ENCODE measurements around the gene CLMN. TPM values are rescaled to one million over a fixed set of nuclear protein-coding genes. Genes with fewer than 3 reads are reported as not detected.

CLMN gene
- total and polyA plus RNA-seq, 2 of the 8 experiments (the other 6 are each of a cell fraction or from before 2014, with no cell fraction given), result 1.6 to 8.2 TPM

DNA sequence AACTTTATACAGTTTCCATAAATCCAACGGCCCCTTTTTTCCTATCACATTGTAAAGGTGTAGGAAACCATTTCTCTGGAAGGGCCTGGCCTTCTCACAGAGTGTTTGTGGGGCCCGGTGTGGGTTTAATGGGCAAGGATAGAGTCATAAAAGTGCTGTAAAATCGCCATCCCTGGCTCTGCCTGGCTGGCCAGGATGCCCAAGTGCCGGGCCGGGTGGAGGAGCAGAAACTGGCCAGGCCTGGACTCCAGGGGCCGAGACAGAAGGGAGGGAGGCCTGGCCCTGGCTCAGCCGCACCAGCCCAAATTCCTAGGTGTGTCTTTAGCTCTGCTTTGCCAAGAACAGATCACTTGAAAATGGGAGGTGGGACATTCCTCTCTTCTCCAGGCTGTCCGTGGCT lies 85.3 kb downstream of the CLMN start (continued):
- TF ChIP-seq, protein P1, sequence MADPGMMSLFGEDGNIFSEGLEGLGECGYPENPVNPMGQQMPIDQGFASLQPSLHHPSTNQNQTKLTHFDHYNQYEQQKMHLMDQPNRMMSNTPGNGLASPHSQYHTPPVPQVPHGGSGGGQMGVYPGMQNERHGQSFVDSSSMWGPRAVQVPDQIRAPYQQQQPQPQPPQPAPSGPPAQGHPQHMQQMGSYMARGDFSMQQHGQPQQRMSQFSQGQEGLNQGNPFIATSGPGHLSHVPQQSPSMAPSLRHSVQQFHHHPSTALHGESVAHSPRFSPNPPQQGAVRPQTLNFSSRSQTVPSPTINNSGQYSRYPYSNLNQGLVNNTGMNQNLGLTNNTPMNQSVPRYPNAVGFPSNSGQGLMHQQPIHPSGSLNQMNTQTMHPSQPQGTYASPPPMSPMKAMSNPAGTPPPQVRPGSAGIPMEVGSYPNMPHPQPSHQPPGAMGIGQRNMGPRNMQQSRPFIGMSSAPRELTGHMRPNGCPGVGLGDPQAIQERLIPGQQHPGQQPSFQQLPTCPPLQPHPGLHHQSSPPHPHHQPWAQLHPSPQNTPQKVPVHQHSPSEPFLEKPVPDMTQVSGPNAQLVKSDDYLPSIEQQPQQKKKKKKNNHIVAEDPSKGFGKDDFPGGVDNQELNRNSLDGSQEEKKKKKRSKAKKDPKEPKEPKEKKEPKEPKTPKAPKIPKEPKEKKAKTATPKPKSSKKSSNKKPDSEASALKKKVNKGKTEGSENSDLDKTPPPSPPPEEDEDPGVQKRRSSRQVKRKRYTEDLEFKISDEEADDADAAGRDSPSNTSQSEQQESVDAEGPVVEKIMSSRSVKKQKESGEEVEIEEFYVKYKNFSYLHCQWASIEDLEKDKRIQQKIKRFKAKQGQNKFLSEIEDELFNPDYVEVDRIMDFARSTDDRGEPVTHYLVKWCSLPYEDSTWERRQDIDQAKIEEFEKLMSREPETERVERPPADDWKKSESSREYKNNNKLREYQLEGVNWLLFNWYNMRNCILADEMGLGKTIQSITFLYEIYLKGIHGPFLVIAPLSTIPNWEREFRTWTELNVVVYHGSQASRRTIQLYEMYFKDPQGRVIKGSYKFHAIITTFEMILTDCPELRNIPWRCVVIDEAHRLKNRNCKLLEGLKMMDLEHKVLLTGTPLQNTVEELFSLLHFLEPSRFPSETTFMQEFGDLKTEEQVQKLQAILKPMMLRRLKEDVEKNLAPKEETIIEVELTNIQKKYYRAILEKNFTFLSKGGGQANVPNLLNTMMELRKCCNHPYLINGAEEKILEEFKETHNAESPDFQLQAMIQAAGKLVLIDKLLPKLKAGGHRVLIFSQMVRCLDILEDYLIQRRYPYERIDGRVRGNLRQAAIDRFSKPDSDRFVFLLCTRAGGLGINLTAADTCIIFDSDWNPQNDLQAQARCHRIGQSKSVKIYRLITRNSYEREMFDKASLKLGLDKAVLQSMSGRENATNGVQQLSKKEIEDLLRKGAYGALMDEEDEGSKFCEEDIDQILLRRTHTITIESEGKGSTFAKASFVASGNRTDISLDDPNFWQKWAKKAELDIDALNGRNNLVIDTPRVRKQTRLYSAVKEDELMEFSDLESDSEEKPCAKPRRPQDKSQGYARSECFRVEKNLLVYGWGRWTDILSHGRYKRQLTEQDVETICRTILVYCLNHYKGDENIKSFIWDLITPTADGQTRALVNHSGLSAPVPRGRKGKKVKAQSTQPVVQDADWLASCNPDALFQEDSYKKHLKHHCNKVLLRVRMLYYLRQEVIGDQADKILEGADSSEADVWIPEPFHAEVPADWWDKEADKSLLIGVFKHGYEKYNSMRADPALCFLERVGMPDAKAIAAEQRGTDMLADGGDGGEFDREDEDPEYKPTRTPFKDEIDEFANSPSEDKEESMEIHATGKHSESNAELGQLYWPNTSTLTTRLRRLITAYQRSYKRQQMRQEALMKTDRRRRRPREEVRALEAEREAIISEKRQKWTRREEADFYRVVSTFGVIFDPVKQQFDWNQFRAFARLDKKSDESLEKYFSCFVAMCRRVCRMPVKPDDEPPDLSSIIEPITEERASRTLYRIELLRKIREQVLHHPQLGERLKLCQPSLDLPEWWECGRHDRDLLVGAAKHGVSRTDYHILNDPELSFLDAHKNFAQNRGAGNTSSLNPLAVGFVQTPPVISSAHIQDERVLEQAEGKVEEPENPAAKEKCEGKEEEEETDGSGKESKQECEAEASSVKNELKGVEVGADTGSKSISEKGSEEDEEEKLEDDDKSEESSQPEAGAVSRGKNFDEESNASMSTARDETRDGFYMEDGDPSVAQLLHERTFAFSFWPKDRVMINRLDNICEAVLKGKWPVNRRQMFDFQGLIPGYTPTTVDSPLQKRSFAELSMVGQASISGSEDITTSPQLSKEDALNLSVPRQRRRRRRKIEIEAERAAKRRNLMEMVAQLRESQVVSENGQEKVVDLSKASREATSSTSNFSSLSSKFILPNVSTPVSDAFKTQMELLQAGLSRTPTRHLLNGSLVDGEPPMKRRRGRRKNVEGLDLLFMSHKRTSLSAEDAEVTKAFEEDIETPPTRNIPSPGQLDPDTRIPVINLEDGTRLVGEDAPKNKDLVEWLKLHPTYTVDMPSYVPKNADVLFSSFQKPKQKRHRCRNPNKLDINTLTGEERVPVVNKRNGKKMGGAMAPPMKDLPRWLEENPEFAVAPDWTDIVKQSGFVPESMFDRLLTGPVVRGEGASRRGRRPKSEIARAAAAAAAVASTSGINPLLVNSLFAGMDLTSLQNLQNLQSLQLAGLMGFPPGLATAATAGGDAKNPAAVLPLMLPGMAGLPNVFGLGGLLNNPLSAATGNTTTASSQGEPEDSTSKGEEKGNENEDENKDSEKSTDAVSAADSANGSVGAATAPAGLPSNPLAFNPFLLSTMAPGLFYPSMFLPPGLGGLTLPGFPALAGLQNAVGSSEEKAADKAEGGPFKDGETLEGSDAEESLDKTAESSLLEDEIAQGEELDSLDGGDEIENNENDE (IDR thresholded peaks at IDR 0.05; ENCODE audit: insufficient replicate concordance, low read length), result no peak
- TF ChIP-seq ZNF274 (IDR thresholded peaks at IDR 0.05; ENCODE audit: borderline replicate concordance, extremely low read depth, low read length) (no peak), KDM1A (IDR thresholded peaks at IDR 0.05; ENCODE audit: borderline replicate concordance, low read length) (no peak), GABPA (IDR thresholded peaks at IDR 0.05; ENCODE audit: borderline replicate concordance, insufficient read depth, low read length) (no peak), EP300 (IDR thresholded peaks at IDR 0.05; ENCODE audit: borderline replicate concordance in 1 of 2, low read depth in 2 of 2, low read length in 2 of 2) (no peak), SIN3A (conservative IDR thresholded peaks at IDR 0.05 in 1 of 2, IDR thresholded peaks at IDR 0.05 in 1 of 2; ENCODE audit: low read depth in 1 of 2, low read length in 2 of 2) (no peak), HDAC2 (IDR thresholded peaks at IDR 0.05; ENCODE audit: borderline replicate concordance in 1 of 2, low read depth in 2 of 2, low read length in 2 of 2) (no peak), HDAC6 (IDR thresholded peaks at IDR 0.05; ENCODE audit: low read depth, low read length) (no peak), RXRA (IDR thresholded peaks at IDR 0.05; ENCODE audit: insufficient read depth, low read depth, low read length) (no peak), SIX5 (IDR thresholded peaks at IDR 0.05; ENCODE audit: low read depth, low read length) (no peak), SRF (IDR thresholded peaks at IDR 0.05; ENCODE audit: low read depth, low read length) (no peak)

Measured in H1 (cell line).